Progenitor cell of endocrine pancreas (in vitro differentiated cells): Measurements from ENCODE around the gene PRDM5. TPM values are rescaled to one million over a fixed set of nuclear protein-coding genes. Genes with fewer than 3 reads are reported as not detected.

Source experiments
- DNase-seq: peaks from one replicate; pipeline ENCODE4 v3.0.0; 2021; ENCODE audit warnings: low spot score; ENCODE audit not compliant: unreplicated experiment
- H3K27ac Mint-ChIP-seq: 2 replicates; pipeline ENCODE4 v1.8.0; 2021; ENCODE audit warnings: mild to moderate bottlenecking, moderate library complexity, mixed read lengths
- H3K27me3 Mint-ChIP-seq: 2 replicates; pipeline ENCODE4 v1.8.0; 2021; ENCODE audit warnings: mixed read lengths
- H3K36me3 Mint-ChIP-seq: 2 replicates; pipeline ENCODE4 v1.8.0; 2022; ENCODE audit warnings: mixed read lengths; ENCODE audit not compliant: insufficient read depth
- H3K4me1 Mint-ChIP-seq: 2 replicates; pipeline ENCODE4 v1.8.0; 2021; ENCODE audit warnings: low read depth, mixed read lengths
- H3K4me3 Mint-ChIP-seq: 2 replicates; pipeline ENCODE4 v1.8.0; 2021; ENCODE audit warnings: low read depth, mild to moderate bottlenecking, moderate library complexity, mixed read lengths
- H3K9me3 Mint-ChIP-seq: 2 replicates; pipeline ENCODE4 v1.8.0; 2021; ENCODE audit warnings: low read depth, mixed read lengths
- CTCF ChIP-seq: fragments of 200-600 bp; sonication (generic); IDR thresholded peaks from one replicate; pipeline ENCODE4 v1.5.0; 2021; ENCODE audit warnings: antibody characterized with exemption, mild to moderate bottlenecking; ENCODE audit not compliant: unreplicated experiment
- total RNA-seq: library from RNA; stranded (reverse); gene quantifications from 2 replicates; pipeline ENCODE4 v1.2.1, GENCODE V29; 2021

The PRDM5 gene
- total RNA-seq, 1 donor from 2014 or later, result 18.9 TPM

- no peak for DNase-seq
- Mint-ChIP-seq H3K4me1 (peaks cover 17% of the 10 kb centered on the region), H3K27ac (no peak overlapping the region), H3K4me3 (no peak overlapping the region), H3K27me3 (no peaks in the 10 kb centered on the region), H3K9me3 (no peaks in the 10 kb centered on the region), H3K36me3 (no peaks in the 10 kb centered on the region)
- TF ChIP-seq CTCF, result no peak
Measured at GRCh38 chr4:120916937-120917336, 5.6 kb downstream of the PRDM5 start.

- Mint-ChIP-seq H3K36me3 (no peaks in the 10 kb centered on the region), H3K27ac (no peak overlapping the region), H3K4me1 (peaks cover 12% of the 10 kb centered on the region), H3K27me3 (no peaks in the 10 kb centered on the region), H3K9me3 (no peaks in the 10 kb centered on the region), H3K4me3 (no peak overlapping the region)
- DNase-seq, result no peak
- TF ChIP-seq CTCF, result no peak
Measured at GRCh38 chr4:120915336-120915735, 7.2 kb downstream of the PRDM5 start.

GRCh38 chr4:120903419-120903818, 19.1 kb downstream of the PRDM5 start:
- DNase-seq, result no peak
- H3K4me1 Mint-ChIP-seq, result no peaks in the 10 kb centered on the region
- H3K27me3 Mint-ChIP-seq, result no peaks in the 10 kb centered on the region
- H3K9me3 Mint-ChIP-seq, result no peaks in the 10 kb centered on the region
- no peak for TF ChIP-seq CTCF
- H3K27ac Mint-ChIP-seq, result no peak overlapping the region
- no peak overlapping the region for H3K4me3 Mint-ChIP-seq
- H3K36me3 Mint-ChIP-seq, result peaks cover 8% of the 10 kb centered on the region

GRCh38 chr4:120902925-120903324, 19.6 kb downstream of the PRDM5 start:
- no peaks in the 10 kb centered on the region for H3K4me1 Mint-ChIP-seq
- no peak overlapping the region for H3K27ac Mint-ChIP-seq

GRCh38 chr4:120901731-120902130, 20.8 kb downstream of the PRDM5 start:
- TF ChIP-seq CTCF, result no peak
- H3K27ac Mint-ChIP-seq, result no peak overlapping the region
- H3K4me1 Mint-ChIP-seq, result no peaks in the 10 kb centered on the region
- peaks cover 5% of the 10 kb centered on the region for H3K36me3 Mint-ChIP-seq
- H3K9me3 Mint-ChIP-seq, result no peaks in the 10 kb centered on the region
- no peak overlapping the region for H3K4me3 Mint-ChIP-seq
- no peaks in the 10 kb centered on the region for H3K27me3 Mint-ChIP-seq
- no peak for DNase-seq

More at GRCh38 chr4:120902925-120903324, 19.6 kb downstream of the PRDM5 start:
- no peak for TF ChIP-seq CTCF
- Mint-ChIP-seq H3K27me3 (no peaks in the 10 kb centered on the region), H3K4me3 (no peak overlapping the region), H3K9me3 (no peaks in the 10 kb centered on the region), H3K36me3 (peaks cover 8% of the 10 kb centered on the region)
- DNase-seq, result no peak
